ENCODE measurements around the gene KLHL35. TPM values are rescaled to one million over a fixed set of nuclear protein-coding genes. Genes with fewer than 3 reads are reported as not detected.
"Not testable (repeated sequence)": the region's sequence is repeated elsewhere in the genome, so short reads cannot be mapped to it uniquely, and the experiment has no call there.

Gene KLHL35
- total RNA-seq, 2 donors from 2014 or later = 0.37 TPM; not detected in 1

DNA sequence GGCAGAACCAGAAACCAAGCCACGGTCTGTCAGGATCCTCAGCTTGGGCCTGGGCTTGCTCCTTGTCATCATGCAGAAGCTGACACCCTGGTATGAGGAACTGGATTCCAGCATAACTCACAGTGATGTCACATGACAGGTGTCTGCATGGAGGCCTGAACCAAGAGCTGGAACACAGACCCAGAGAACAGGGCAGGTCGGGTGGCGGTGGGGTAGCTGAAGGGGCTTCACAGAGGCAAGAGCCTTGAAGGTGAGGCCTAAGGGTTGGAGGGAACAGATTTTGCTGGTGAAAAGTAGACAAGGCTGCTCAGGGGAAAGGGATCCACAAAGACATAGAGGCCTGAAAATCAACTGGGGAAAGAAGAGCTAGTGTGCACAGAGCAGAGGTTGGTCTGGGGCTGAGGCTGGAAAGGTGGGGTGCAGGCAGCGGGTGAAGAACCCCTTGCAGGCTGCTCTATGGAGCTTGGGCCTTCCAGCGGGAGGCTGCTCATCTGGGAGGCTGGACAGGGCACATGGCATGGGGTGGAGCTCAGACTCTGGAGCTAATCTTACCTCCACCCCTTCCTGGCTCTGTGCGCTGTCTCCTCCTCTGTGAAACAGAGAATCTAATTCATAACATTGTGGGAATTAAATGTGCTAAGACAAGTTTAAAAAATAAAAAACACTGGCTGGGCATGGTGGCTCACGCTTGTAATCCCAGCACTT is 52.1 kb downstream of the KLHL35 start:
- ATAC-seq (peak; percentile 81), DNase-seq (peak; percentile 55 to 71)
- intact Hi-C loops (cut with DNase I, micrococcal nuclease) = loop anchor here in 1 of 2 donors (5.0 kb wide), 1 partner anchor 54 kb away; no protein-coding TSS in a partner anchor

DNA sequence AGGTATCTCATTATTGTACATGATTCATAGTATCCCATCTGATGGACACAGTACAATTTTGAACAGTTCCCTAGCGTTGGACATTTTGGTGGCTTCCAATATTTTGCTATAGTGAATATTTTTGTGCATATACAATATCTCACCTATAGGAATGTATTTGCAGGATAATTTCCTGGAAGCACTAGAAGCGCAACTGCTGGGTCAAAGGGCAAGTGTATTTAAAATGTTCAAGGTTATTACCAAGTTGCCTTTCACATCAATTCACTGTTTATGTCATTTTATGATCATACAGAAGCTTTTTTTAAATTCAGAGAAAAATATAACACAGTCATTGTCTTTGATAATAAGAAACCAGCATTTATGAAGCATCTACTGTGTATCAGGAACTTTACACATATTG is 52.8 kb downstream of the KLHL35 start:
- ATAC-seq = peak; percentile 52
- intact Hi-C loops (cut with DNase I, micrococcal nuclease) = loop anchor here in 1 of 2 donors (5.0 kb wide), 1 partner anchor 53 kb away; no protein-coding TSS in a partner anchor
- no peak for DNase-seq

DNA sequence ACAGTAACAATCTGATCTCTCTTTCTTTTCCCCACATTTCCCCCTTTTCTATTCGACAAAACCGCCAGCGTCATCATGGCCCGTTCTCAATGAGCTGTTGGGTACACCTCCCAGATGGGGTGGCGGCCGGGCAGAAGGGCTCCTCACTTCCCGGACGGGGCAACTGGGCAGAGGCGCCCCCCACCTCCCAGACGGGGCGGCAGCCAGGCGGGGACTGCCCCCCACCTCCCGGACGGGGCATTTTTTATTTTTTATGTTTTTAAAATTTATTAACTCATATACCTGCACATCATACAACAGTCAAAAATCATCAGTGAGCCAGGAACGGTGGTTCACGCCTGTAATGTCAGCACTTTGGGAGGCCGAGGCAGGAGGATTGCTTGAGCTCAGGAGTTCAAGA is 54.2 kb downstream of the KLHL35 start:
- ATAC-seq; intact Hi-C loops (cut with DNase I, micrococcal nuclease): not testable (repeated sequence)

DNA sequence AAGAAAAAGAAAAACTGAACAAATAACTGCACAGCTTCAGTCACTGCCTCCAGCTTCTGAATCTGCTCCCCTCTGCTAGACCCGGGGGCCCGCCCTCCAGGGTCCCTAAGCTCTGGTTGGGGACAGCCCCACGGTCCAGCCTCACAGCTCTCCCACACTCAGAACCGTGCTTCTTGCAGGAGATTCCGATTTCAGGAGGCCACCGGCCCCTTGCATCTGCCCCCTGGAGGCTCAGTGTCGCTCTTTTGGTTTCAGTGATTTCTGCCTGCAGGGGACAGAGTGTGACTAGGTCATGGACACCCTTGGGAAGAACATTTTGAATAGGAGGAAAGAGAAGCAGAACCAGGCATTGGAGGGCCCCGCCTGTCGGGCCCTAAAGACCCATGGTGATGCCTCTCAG is 56.8 kb downstream of the KLHL35 start:
- DNase-seq (no peak), ATAC-seq (no peak)
- intact Hi-C loops (cut with DNase I, micrococcal nuclease) = no loop called here

More for the DNA sequence above, 54.2 kb downstream of the KLHL35 start:
- not testable (repeated sequence) for DNase-seq

DNA sequence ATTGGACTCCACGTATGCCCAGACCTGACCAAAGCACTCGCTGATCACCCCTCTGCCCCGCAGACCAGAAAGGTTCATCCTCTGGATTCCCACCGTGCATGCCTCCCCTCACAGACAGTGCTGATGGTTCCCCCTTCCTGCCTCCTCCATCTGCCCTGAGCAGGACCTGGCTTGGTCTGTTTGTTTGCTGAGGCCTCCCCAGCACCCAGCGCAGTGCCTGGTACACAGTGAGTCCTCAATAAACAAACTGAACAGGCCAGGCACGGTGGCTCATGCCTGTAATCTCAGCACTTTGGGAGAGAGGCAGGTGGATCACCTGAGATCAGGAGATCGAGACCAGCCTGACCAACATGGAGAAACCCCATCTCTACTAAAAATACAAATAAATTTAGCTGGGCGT is 57.4 kb downstream of the KLHL35 start:
- DNase-seq (no peak), ATAC-seq (no peak)
- intact Hi-C loops (cut with DNase I, micrococcal nuclease) = no loop called here

DNA sequence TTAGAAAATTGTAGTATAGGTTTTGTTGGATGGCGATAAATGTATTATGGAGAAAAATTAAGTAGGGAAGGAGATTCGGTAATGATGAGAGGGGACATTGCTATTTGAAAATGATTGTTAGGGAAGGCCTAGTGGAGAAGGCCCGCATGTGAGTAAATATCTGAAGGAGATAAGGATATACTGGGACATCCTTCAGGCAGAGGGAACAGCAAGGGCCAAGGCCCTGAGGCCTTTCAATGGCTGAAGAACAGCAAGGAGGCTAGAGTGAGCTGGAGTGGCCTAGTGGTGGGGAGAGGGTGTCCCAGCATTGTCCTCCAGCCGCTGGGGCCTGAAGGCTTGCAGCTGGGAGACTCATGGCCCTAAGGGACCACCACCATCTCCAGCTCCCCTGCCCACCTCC is 58.4 kb downstream of the KLHL35 start:
- intact Hi-C loops (cut with DNase I, micrococcal nuclease) = no loop called here
- ATAC-seq = no peak

DNA sequence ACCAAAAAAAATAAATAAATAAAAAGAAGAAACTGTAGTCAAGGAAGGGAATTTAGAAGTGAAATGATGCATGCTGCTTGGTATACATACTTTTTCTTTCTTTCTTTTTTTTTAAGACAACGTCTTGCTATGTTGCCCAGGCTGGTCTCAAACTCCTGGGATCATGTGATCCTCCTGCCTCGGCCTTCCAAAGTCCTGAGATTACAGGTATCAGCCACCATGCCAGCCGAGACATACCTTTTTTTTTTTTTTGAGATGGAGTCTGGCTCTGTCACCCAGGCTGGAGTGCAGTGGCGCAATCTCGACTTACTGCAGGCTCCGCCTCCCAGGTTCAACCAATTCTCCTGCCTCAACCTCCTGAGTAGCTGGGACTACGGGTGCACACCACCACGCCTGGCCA is 59.8 kb downstream of the KLHL35 start:
- no peak for DNase-seq
- ATAC-seq = no peak
- intact Hi-C loops (cut with DNase I, micrococcal nuclease) = no loop called here

More for the DNA sequence above, 58.4 kb downstream of the KLHL35 start:
- DNase-seq = no peak

Other genes starting within 250 kb of the KLHL35 start
- gene TPBGL, start 192.4 kb downstream of the KLHL35 start, total RNA-seq = under 1 TPM in 1 of 2 donors, not detected in 1; 0.11 TPM
- gene ARRB1, start 81.5 kb downstream of the KLHL35 start, total RNA-seq = 10 to 100 TPM; 80.5 to 95.4 TPM
- gene RPS3, start 33.7 kb downstream of the KLHL35 start, total RNA-seq = 1,000 to 10,000 TPM; 1,894 to 1,934 TPM
- 1 to 10 TPM; 3.3 to 4.0 TPM for gene GDPD5, start 92.7 kb upstream of the KLHL35 start, total RNA-seq
- gene SERPINH1, start 129.1 kb upstream of the KLHL35 start, total RNA-seq = 10 to 100 TPM; 24.0 to 41.5 TPM
- gene MAP6, start 235.8 kb upstream of the KLHL35 start, total RNA-seq = 1 to 10 TPM in 1 of 2 donors, under 1 TPM in 1; 0.58 to 1.7 TPM